Skeletal muscle satellite cell (primary cell): ENCODE results near the gene GLRX2.

Source experiments
- H3K27me3 ChIP-seq: 2 replicates; pipeline ENCODE4 v1.7.0; 2013; ENCODE audit warnings: low read length; ENCODE audit not compliant: control insufficient read depth, insufficient read depth
- H3K36me3 ChIP-seq: 2 replicates; pipeline ENCODE4 v1.7.0; 2013; ENCODE audit warnings: mild to moderate bottlenecking, control low read depth, low read length; ENCODE audit not compliant: insufficient read depth
- H3K4me1 ChIP-seq: 2 replicates; pipeline ENCODE4 v1.7.0; 2013; ENCODE audit warnings: low read length; ENCODE audit not compliant: control insufficient read depth, insufficient read depth
- H3K4me2 ChIP-seq: 2 replicates; pipeline ENCODE4 v1.7.0; 2013; ENCODE audit warnings: mild to moderate bottlenecking, low read length
- H3K4me3 ChIP-seq: 2 replicates; pipeline ENCODE4 v1.7.0; 2013; ENCODE audit warnings: low read length
- H3K9ac ChIP-seq: 2 replicates; pipeline ENCODE4 v1.7.0; 2013; ENCODE audit warnings: mild to moderate bottlenecking, low read depth, low read length, moderate library complexity
- H3K9me3 ChIP-seq: replicated peaks from 2 replicates; pipeline ENCODE4 v1.7.0; 2013; ENCODE audit warnings: mild to moderate bottlenecking, control low read depth, low read length

Gene GLRX2

GRCh38 chr1:193110864-193111263 lies 5.7 kb upstream of the GLRX2 start:
- Histone ChIP-seq H3K36me3 (no peaks in the 10 kb centered on the region), H3K9me3 (no peaks in the 10 kb centered on the region), H3K4me1 (peaks cover 36% of the 10 kb centered on the region), H3K4me2 (no peak overlapping the region), H3K27me3 (no peaks in the 10 kb centered on the region), H3K9ac (peak overlapping the region; percentile 61), H3K4me3 (no peak overlapping the region)

GRCh38 chr1:193110246-193110645 lies 5.0 kb upstream of the GLRX2 start:
- no peak overlapping the region for H3K4me2 ChIP-seq
- H3K9ac ChIP-seq = no peak overlapping the region
- peaks cover 34% of the 10 kb centered on the region for H3K4me1 ChIP-seq
- no peaks in the 10 kb centered on the region for H3K36me3 ChIP-seq
- no peaks in the 10 kb centered on the region for H3K9me3 ChIP-seq
- H3K27me3 ChIP-seq = no peaks in the 10 kb centered on the region
- H3K4me3 ChIP-seq = no peak overlapping the region

- Histone ChIP-seq H3K4me1 (peaks cover 34% of the 10 kb centered on the region), H3K4me2 (no peak overlapping the region), H3K36me3 (no peaks in the 10 kb centered on the region), H3K27me3 (no peaks in the 10 kb centered on the region), H3K4me3 (no peak overlapping the region), H3K9ac (no peak overlapping the region), H3K9me3 (no peaks in the 10 kb centered on the region)
Measured at GRCh38 chr1:193109619-193110018, 4.4 kb upstream of the GLRX2 start.

GRCh38 chr1:193108471-193108870 lies 3.3 kb upstream of the GLRX2 start:
- H3K4me2 ChIP-seq = no peak overlapping the region
- no peaks in the 10 kb centered on the region for H3K9me3 ChIP-seq
- peaks cover 36% of the 10 kb centered on the region for H3K4me1 ChIP-seq
- no peak overlapping the region for H3K4me3 ChIP-seq
- H3K27me3 ChIP-seq = no peaks in the 10 kb centered on the region
- H3K9ac ChIP-seq = no peak overlapping the region
- no peaks in the 10 kb centered on the region for H3K36me3 ChIP-seq

- H3K27me3 ChIP-seq = no peaks in the 10 kb centered on the region
- H3K4me2 ChIP-seq = peak overlapping the region; percentile 97
- peak overlapping the region; percentile 81 for H3K4me3 ChIP-seq
- H3K9me3 ChIP-seq = no peaks in the 10 kb centered on the region
- H3K9ac ChIP-seq = peak overlapping the region; percentile 82
- H3K36me3 ChIP-seq = peaks cover under 1% of the 10 kb centered on the region
- peaks cover 29% of the 10 kb centered on the region for H3K4me1 ChIP-seq
Measured at GRCh38 chr1:193105821-193106177, 585 bp upstream of the GLRX2 start.

GRCh38 chr1:193104502-193104906 lies 710 bp downstream of the GLRX2 start:
- peaks cover 13% of the 10 kb centered on the region for H3K36me3 ChIP-seq
- H3K4me2 ChIP-seq = peak overlapping the region; percentile 97
- H3K27me3 ChIP-seq = no peaks in the 10 kb centered on the region
- H3K9me3 ChIP-seq = no peaks in the 10 kb centered on the region
- H3K9ac ChIP-seq = peak overlapping the region; percentile 82
- H3K4me1 ChIP-seq = peaks cover 22% of the 10 kb centered on the region
- peak overlapping the region; percentile 81 for H3K4me3 ChIP-seq

GRCh38 chr1:193103759-193104501 lies 1.3 kb downstream of the GLRX2 start:
- no peaks in the 10 kb centered on the region for H3K27me3 ChIP-seq
- no peaks in the 10 kb centered on the region for H3K9me3 ChIP-seq
- peak overlapping the region; percentile 97 for H3K4me2 ChIP-seq
- peak overlapping the region; percentile 81 for H3K4me3 ChIP-seq
- H3K36me3 ChIP-seq = peaks cover 19% of the 10 kb centered on the region
- peak overlapping the region; percentile 82 for H3K9ac ChIP-seq
- H3K4me1 ChIP-seq = peaks cover 22% of the 10 kb centered on the region

- Histone ChIP-seq H3K27me3 (no peaks in the 10 kb centered on the region), H3K9me3 (no peaks in the 10 kb centered on the region), H3K4me2 (peak overlapping the region; percentile 97), H3K4me1 (peaks cover 22% of the 10 kb centered on the region), H3K36me3 (peaks cover 25% of the 10 kb centered on the region), H3K9ac (no peak overlapping the region), H3K4me3 (no peak overlapping the region)
Measured at GRCh38 chr1:193102662-193103061, 2.6 kb downstream of the GLRX2 start.

GRCh38 chr1:193094112-193094511 lies 11.1 kb downstream of the GLRX2 start:
- Histone ChIP-seq H3K27me3 (no peaks in the 10 kb centered on the region), H3K4me2 (no peak overlapping the region), H3K9ac (no peak overlapping the region), H3K4me1 (no peaks in the 10 kb centered on the region), H3K4me3 (no peak overlapping the region), H3K36me3 (peaks cover 58% of the 10 kb centered on the region), H3K9me3 (no peaks in the 10 kb centered on the region)

- Histone ChIP-seq H3K9me3 (no peaks in the 10 kb centered on the region), H3K36me3 (peaks cover 49% of the 10 kb centered on the region), H3K4me2 (no peak overlapping the region), H3K9ac (no peak overlapping the region), H3K4me3 (no peak overlapping the region), H3K27me3 (no peaks in the 10 kb centered on the region), H3K4me1 (no peaks in the 10 kb centered on the region)
Measured at GRCh38 chr1:193090865-193091264, 14.3 kb downstream of the GLRX2 start.

- no peak overlapping the region for H3K4me3 ChIP-seq
- no peaks in the 10 kb centered on the region for H3K27me3 ChIP-seq
- H3K4me1 ChIP-seq = no peaks in the 10 kb centered on the region
- no peak overlapping the region for H3K9ac ChIP-seq
- H3K9me3 ChIP-seq = no peaks in the 10 kb centered on the region
- no peak overlapping the region for H3K4me2 ChIP-seq
- H3K36me3 ChIP-seq = peaks cover 43% of the 10 kb centered on the region
Measured at GRCh38 chr1:193087893-193088292, 17.3 kb downstream of the GLRX2 start.

GRCh38 chr1:193086342-193086741 lies 18.9 kb downstream of the GLRX2 start:
- Histone ChIP-seq H3K36me3 (peaks cover 55% of the 10 kb centered on the region), H3K27me3 (no peaks in the 10 kb centered on the region), H3K4me2 (no peak overlapping the region), H3K4me3 (no peak overlapping the region), H3K9me3 (no peaks in the 10 kb centered on the region), H3K4me1 (no peaks in the 10 kb centered on the region), H3K9ac (no peak overlapping the region)
